NCI-H226 (cell line): ENCODE data around the gene CYP11A1.
A peak's percentile ranks its signal among the peaks of the same experiment; 100 is the strongest.

Experiments
- DNase-seq: peaks from one replicate; pipeline ENCODE4 v3.0.0-alpha.2; 2015

CYP11A1 gene

GRCh38 chr15:74295800-74296199 is 71.6 kb downstream of the CYP11A1 start:
- no peak for DNase-seq

- DNase-seq: no peak
These were observed 73.4 kb downstream of the CYP11A1 start for GRCh38 chr15:74294010-74294409.

- DNase-seq: no peak
These were observed 74.2 kb downstream of the CYP11A1 start for GRCh38 chr15:74293021-74293810.

GRCh38 chr15:74291101-74292071 is 76.1 kb downstream of the CYP11A1 start:
- peak; percentile 97 for DNase-seq

GRCh38 chr15:74290645-74291044 is 76.8 kb downstream of the CYP11A1 start:
- peak; percentile 12 for DNase-seq

- DNase-seq: no peak
These were observed 77.8 kb downstream of the CYP11A1 start for GRCh38 chr15:74289671-74290070.
